H1 (cell line): ENCODE data around the gene GNAS.

Source experiments
- CHD1 ChIP-seq: IDR thresholded peaks from 2 replicates; pipeline ENCODE4 v1.6.1; 2012; ENCODE audit warnings: low read depth, low read length, improper control_type of control experiment
- CREB1 ChIP-seq: IDR thresholded peaks from 2 replicates; pipeline ENCODE4 v1.6.1; 2012; ENCODE audit warnings: inconsistent platforms
- CTCF ChIP-seq, 3 experiments: IDR thresholded peaks; 1 replicate in 2 of 3; 2 replicates in 1 of 3; pipeline versions ENCODE4 v1.5.1 to v1.6.1; 2011; ENCODE audit warnings: low read length in 3 of 3, mild to moderate bottlenecking in 3 of 3, inconsistent platforms in 2 of 3, low read depth in 1 of 3, moderate library complexity in 1 of 3; ENCODE audit not compliant: insufficient read depth in 1 of 3; ENCODE audit errors: control extremely low read depth in 1 of 3
- EP300 ChIP-seq, 2 experiments: IDR thresholded peaks; 1 replicate in 1 of 2; 2 replicates in 1 of 2; pipeline ENCODE4 v1.6.1; 2011 to 2012; ENCODE audit warnings: low read depth in 2 of 2, low read length in 2 of 2, mild to moderate bottlenecking in 2 of 2, borderline replicate concordance in 1 of 2, inconsistent platforms in 1 of 2, moderate library complexity in 1 of 2
- HDAC6 ChIP-seq: IDR thresholded peaks from one replicate; pipeline ENCODE4 v1.7.1; 2012; ENCODE audit warnings: low read depth, mild to moderate bottlenecking, inconsistent platforms, low read length, moderate library complexity
- MAX ChIP-seq: IDR thresholded peaks from 2 replicates; pipeline ENCODE4 v1.6.1; 2012; ENCODE audit warnings: inconsistent platforms
- NRF1 ChIP-seq: IDR thresholded peaks from 2 replicates; pipeline ENCODE4 v1.6.1; 2011; ENCODE audit warnings: mild to moderate bottlenecking, low read depth, low read length, improper control_type of control experiment
- POLR2A ChIP-seq, 2 experiments: IDR thresholded peaks; 1 replicate in 1 of 2; 2 replicates in 1 of 2; pipeline ENCODE4 v1.6.1; 2011; ENCODE audit warnings: low read depth in 2 of 2, low read length in 2 of 2, mild to moderate bottlenecking in 2 of 2; ENCODE audit errors: control extremely low read depth in 1 of 2
- RFX5 ChIP-seq: IDR thresholded peaks from 2 replicates; pipeline ENCODE4 v1.6.1; 2011; ENCODE audit warnings: low read depth, low read length, improper control_type of control experiment, borderline replicate concordance
- TCF12 ChIP-seq: IDR thresholded peaks from 2 replicates; pipeline ENCODE4 v1.6.1; 2011; ENCODE audit warnings: low read depth, mild to moderate bottlenecking, low read length

- TF ChIP-seq NRF1 (no peak), HDAC6 (no peak), CTCF (IDR thresholded peaks at IDR 0.05; ENCODE audit: control extremely low read depth in 1 of 3, insufficient read depth in 1 of 3, low read depth in 1 of 3, low read length in 3 of 3) (no peak), POLR2A (IDR thresholded peaks at IDR 0.05; ENCODE audit: control extremely low read depth in 1 of 2, low read depth in 2 of 2, low read length in 2 of 2) (no peak), TCF12 (no peak), CHD1 (no peak), EP300 (IDR thresholded peaks at IDR 0.05; ENCODE audit: borderline replicate concordance in 1 of 2, low read depth in 2 of 2, low read length in 2 of 2) (no peak), CREB1 (no peak), RFX5 (no peak), MAX (no peak)
These were observed 41.0 kb downstream of the GNAS start for GRCh38 chr20:58893355-58894120.
